Liver (tissue), 9 donors: Measurements from ENCODE around the gene LAG3. TPM values are rescaled to one million over a fixed set of nuclear protein-coding genes. Genes with fewer than 3 reads are reported as not detected.

Experiments used
- DNase-seq: peaks from one replicate; pipeline ENCODE4 v3.0.0-alpha.2; 2017; ENCODE audit warnings: low spot score
- H3K27ac ChIP-seq, 2 donors: one replicate each; pipeline ENCODE4 v1.7.0; 2013; ENCODE audit warnings: inconsistent platforms in 2 of 2, low read length in 2 of 2, control low read depth in 1 of 2, low read depth in 1 of 2, mild to moderate bottlenecking in 1 of 2
- H3K27me3 ChIP-seq, 4 donors: one replicate each; pipeline versions ENCODE4 v1.6.1 to v1.7.0; 2013; ENCODE audit warnings: low read length in 3 of 4, inconsistent platforms in 1 of 4, mild to moderate bottlenecking in 1 of 4, moderate library complexity in 1 of 4; ENCODE audit not compliant: control insufficient read depth in 4 of 4, insufficient read depth in 4 of 4
- H3K36me3 ChIP-seq, 4 donors: one replicate each; pipeline versions ENCODE4 v1.6.1 to v1.7.0; 2013; ENCODE audit warnings: low read length in 3 of 4, mild to moderate bottlenecking in 3 of 4, low read depth in 1 of 4, moderate library complexity in 1 of 4; ENCODE audit not compliant: control insufficient read depth in 4 of 4, insufficient read depth in 3 of 4
- H3K4me1 ChIP-seq, 4 donors: one replicate each; pipeline versions ENCODE4 v1.6.1 to v1.7.0; 2013; ENCODE audit warnings: low read length in 3 of 4, mild to moderate bottlenecking in 3 of 4, moderate library complexity in 1 of 4; ENCODE audit not compliant: control insufficient read depth in 4 of 4, insufficient read depth in 4 of 4
- H3K4me3 ChIP-seq, 3 donors: one replicate each; pipeline versions ENCODE4 v1.6.1 to v1.7.0; 2013; ENCODE audit warnings: low read length in 3 of 3, control low read depth in 1 of 3, low read depth in 1 of 3, mild to moderate bottlenecking in 1 of 3
- H3K9ac ChIP-seq, 2 donors: one replicate each; pipeline ENCODE4 v1.7.0; 2013; ENCODE audit warnings: low read length in 2 of 2, mild to moderate bottlenecking in 2 of 2, moderate library complexity in 2 of 2, control low read depth in 1 of 2, low read depth in 1 of 2
- H3K9me3 ChIP-seq, 4 donors: one replicate each; pipeline versions ENCODE4 v1.6.1 to v1.7.0; 2013; ENCODE audit warnings: low read length in 3 of 4; ENCODE audit not compliant: control insufficient read depth in 4 of 4
- HNF4G ChIP-seq: IDR thresholded peaks from 2 replicates; pipeline ENCODE4 v1.6.1; 2016; ENCODE audit warnings: antibody characterized with exemption
- JUND ChIP-seq, 2 donors: IDR thresholded peaks; 2 replicates each; pipeline ENCODE4 v1.6.1; 2016; ENCODE audit warnings: antibody characterized with exemption in 2 of 2
- RAD21 ChIP-seq, 2 donors: IDR thresholded peaks; 2 replicates each; pipeline ENCODE4 v1.6.1; 2016; ENCODE audit warnings: antibody characterized with exemption in 2 of 2, mild to moderate bottlenecking in 2 of 2
- SP1 ChIP-seq: IDR thresholded peaks from 2 replicates; pipeline ENCODE4 v1.6.1; 2018; ENCODE audit warnings: antibody characterized with exemption, mild to moderate bottlenecking
- YY1 ChIP-seq: IDR thresholded peaks from 2 replicates; pipeline ENCODE4 v1.6.1; 2016; ENCODE audit warnings: antibody characterized with exemption, mild to moderate bottlenecking
- WGBS: extraction: QIAGEN DNeasy Blood & Tissue Kit; methylation state at CpG from one replicate; pipeline ENCODE4 v1.1.7; 2013; 5-methylcytosine and 5-hydroxymethylcytosine counted together
- polyA plus RNA-seq, 2 donors: library from polyadenylated mRNA; stranded (reverse) in 1 of 2; unstranded in 1 of 2; fragments of 200-250 nt in 1 of 2; fragments of >200 nt in 1 of 2; fragmentation: Nextera tagmentation in 1 of 2; extraction: Ambion mirVana in 1 of 2; gene quantifications; one replicate each; pipeline versions ENCODE4 v1.2.1 to v1.2.3, GENCODE V29; 2013 to 2015
- total RNA-seq, 2 donors: library from RNA; depleted of rRNA; stranded (reverse); fragments of >200 nt; gene quantifications; one replicate each; pipeline ENCODE4 v1.2.3, GENCODE V29; 2014
- TF ChIP-seq, protein P1 (sequence below): fragments of 150-350 bp; IDR thresholded peaks from 2 replicates; pipeline ENCODE4 v1.5.1; 2017; ENCODE audit warnings: improper control_type of control experiment, low read depth, low read length; ENCODE audit not compliant: missing input control
- TF ChIP-seq, protein P2 (sequence below): IDR thresholded peaks from 2 replicates; pipeline ENCODE4 v1.6.1; 2016; ENCODE audit warnings: antibody characterized with exemption
- TF ChIP-seq, protein P3 (sequence below): IDR thresholded peaks from 2 replicates; pipeline ENCODE4 v1.6.1; 2016; ENCODE audit warnings: antibody characterized with exemption, mild to moderate bottlenecking
- donor health status: healthy.
- donor health status: healthy.
- donor health status: healthy.
- donor health status: healthy.
- donor health status: healthy.

LAG3 gene
- total and polyA plus RNA-seq, 4 donors: 0.14 to 1.2 (median 0.47) TPM

DNA sequence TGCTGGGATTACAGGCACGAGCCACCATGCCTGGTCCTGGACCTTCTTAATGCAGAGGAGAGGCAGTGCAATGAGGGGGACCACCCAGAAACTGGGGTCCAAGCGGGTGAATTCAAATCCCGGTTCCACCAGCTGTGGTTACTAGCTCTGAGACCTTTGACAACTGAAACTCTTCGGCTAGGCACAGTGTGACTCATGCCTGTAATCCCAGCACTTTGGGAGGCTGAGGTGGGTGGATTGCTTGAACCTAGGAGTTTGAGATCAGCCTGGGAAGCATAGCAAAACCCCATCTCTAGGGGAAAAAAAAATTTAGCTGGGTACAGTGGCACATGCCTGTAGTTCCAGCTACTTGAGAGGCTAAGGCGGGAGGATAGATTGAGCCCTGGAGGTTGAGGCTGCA, 12.0 kb downstream of the LAG3 start:
- DNase-seq: no peak
- WGBS: 89% methylated on average over 5 of the region's 5 CpGs
- no peaks in the 10 kb centered on the region for H3K9me3 ChIP-seq
- TF ChIP-seq, protein P1, sequence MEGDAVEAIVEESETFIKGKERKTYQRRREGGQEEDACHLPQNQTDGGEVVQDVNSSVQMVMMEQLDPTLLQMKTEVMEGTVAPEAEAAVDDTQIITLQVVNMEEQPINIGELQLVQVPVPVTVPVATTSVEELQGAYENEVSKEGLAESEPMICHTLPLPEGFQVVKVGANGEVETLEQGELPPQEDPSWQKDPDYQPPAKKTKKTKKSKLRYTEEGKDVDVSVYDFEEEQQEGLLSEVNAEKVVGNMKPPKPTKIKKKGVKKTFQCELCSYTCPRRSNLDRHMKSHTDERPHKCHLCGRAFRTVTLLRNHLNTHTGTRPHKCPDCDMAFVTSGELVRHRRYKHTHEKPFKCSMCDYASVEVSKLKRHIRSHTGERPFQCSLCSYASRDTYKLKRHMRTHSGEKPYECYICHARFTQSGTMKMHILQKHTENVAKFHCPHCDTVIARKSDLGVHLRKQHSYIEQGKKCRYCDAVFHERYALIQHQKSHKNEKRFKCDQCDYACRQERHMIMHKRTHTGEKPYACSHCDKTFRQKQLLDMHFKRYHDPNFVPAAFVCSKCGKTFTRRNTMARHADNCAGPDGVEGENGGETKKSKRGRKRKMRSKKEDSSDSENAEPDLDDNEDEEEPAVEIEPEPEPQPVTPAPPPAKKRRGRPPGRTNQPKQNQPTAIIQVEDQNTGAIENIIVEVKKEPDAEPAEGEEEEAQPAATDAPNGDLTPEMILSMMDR: no peak
- TF ChIP-seq, protein P2, sequence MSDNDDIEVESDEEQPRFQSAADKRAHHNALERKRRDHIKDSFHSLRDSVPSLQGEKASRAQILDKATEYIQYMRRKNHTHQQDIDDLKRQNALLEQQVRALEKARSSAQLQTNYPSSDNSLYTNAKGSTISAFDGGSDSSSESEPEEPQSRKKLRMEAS: no peak
- no peak for TF ChIP-seq HNF4G
- H3K27ac ChIP-seq: no peak overlapping the region
- H3K4me1 ChIP-seq: peaks cover 0 to 18% (median 11%) of the 10 kb centered on the region in 4 donors
- no peaks in the 10 kb centered on the region for H3K27me3 ChIP-seq
- H3K4me3 ChIP-seq: no peak overlapping the region
- H3K9ac ChIP-seq: no peak overlapping the region
- no peaks in the 10 kb centered on the region for H3K36me3 ChIP-seq

DNA sequence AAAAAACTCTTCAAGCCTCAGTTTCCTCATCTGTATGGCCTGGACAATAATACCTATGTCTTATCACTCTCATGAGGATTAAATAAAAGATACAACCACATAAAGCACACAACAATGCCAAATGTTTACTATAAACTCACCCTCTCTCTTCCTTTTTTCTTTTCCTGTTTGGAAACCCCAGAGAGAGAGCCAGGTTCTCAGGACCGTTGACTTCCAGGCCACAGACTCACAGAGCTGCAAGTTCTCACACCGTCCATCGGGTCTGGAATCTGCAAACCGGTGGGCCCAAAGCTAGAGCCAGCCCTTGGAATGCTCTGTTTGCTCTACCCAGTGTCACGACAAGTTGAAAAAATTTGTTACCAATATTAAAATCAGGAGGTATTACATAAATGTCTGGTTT, 12.4 kb downstream of the LAG3 start:
- no peaks in the 10 kb centered on the region for H3K9me3 ChIP-seq
- H3K4me3 ChIP-seq: no peak overlapping the region
- no peak overlapping the region for H3K27ac ChIP-seq
- no peak for DNase-seq
- TF ChIP-seq YY1 (no peak), JUND (IDR thresholded peaks at IDR 0.05) (no peak), HNF4G (no peak), RAD21 (IDR thresholded peaks at IDR 0.05) (no peak)
- TF ChIP-seq, protein P3, sequence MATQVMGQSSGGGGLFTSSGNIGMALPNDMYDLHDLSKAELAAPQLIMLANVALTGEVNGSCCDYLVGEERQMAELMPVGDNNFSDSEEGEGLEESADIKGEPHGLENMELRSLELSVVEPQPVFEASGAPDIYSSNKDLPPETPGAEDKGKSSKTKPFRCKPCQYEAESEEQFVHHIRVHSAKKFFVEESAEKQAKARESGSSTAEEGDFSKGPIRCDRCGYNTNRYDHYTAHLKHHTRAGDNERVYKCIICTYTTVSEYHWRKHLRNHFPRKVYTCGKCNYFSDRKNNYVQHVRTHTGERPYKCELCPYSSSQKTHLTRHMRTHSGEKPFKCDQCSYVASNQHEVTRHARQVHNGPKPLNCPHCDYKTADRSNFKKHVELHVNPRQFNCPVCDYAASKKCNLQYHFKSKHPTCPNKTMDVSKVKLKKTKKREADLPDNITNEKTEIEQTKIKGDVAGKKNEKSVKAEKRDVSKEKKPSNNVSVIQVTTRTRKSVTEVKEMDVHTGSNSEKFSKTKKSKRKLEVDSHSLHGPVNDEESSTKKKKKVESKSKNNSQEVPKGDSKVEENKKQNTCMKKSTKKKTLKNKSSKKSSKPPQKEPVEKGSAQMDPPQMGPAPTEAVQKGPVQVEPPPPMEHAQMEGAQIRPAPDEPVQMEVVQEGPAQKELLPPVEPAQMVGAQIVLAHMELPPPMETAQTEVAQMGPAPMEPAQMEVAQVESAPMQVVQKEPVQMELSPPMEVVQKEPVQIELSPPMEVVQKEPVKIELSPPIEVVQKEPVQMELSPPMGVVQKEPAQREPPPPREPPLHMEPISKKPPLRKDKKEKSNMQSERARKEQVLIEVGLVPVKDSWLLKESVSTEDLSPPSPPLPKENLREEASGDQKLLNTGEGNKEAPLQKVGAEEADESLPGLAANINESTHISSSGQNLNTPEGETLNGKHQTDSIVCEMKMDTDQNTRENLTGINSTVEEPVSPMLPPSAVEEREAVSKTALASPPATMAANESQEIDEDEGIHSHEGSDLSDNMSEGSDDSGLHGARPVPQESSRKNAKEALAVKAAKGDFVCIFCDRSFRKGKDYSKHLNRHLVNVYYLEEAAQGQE: no peak
- peaks cover 0 to 14% (median 7%) of the 10 kb centered on the region in 4 donors for H3K4me1 ChIP-seq
- H3K9ac ChIP-seq: no peak overlapping the region
- 65% methylated on average over 5 of the region's 5 CpGs for WGBS
- no peaks in the 10 kb centered on the region for H3K27me3 ChIP-seq
- H3K36me3 ChIP-seq: no peaks in the 10 kb centered on the region

DNA sequence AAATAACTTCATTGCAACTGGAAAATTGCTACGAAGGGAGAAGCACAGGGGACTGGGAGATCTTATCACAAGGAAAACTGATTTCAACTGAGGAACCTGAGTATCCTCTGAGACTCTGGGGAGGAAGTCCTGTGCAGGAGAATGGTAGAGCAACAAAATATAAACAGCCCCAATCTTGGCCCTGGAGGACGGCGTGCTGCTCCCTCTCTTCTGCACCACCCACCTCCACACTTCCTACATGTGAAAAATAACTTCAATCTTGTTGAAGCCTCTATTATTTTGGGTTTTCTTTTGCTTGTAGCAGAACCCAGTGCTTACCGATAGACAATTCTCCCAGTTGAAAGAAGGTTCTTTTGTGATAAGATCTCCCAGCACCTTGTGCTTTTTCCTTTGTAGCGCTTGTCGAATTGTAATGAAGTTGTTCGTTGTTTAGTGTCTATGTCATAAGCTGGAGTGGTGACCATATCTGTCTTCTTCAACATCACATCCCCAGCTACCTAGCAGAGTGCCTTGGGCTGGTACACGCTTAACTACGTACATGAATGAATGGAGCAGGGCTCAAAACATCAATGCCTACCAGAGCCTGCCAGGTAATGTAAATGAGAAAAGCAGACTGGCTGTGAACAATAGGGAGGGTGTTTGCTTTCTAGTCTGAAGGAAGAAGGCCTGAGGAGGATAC, 14.2 kb downstream of the LAG3 start:
- 82% methylated on average over 9 of the region's 9 CpGs for WGBS
- no peak for TF ChIP-seq SP1
- TF ChIP-seq JUND (IDR thresholded peaks at IDR 0.05): no peak
- no peak for TF ChIP-seq RAD21 (IDR thresholded peaks at IDR 0.05)
- no peaks in the 10 kb centered on the region for H3K9me3 ChIP-seq
- no peak overlapping the region for H3K9ac ChIP-seq
- no peak overlapping the region for H3K27ac ChIP-seq
- DNase-seq: no peak
- H3K4me3 ChIP-seq: no peak overlapping the region
- peaks cover 0 to 3% (median 0%) of the 10 kb centered on the region in 4 donors for H3K4me1 ChIP-seq
- H3K36me3 ChIP-seq: no peaks in the 10 kb centered on the region
- no peaks in the 10 kb centered on the region for H3K27me3 ChIP-seq
